ENCODE results near the gene OSBPL7. TPM values are rescaled to one million over a fixed set of nuclear protein-coding genes. Genes with fewer than 3 reads are reported as not detected.

OSBPL7 gene
- total and polyA plus RNA-seq, 4 donors: 8.9 to 21.1 (median 15.4) TPM

- Histone ChIP-seq H3K4me3 (ENCODE audit: low read length in 2 of 2) (no peak overlapping the region), H3K4me1 (ENCODE audit: control insufficient read depth in 1 of 2, insufficient read depth in 2 of 2, low read length in 2 of 2) (no peaks in the 10 kb centered on the region), H3K36me3 (ENCODE audit: control insufficient read depth in 1 of 2, insufficient read depth in 2 of 2, low read length in 1 of 2) (no peaks in the 10 kb centered on the region), H3K27ac (ENCODE audit: low read depth in 1 of 2, low read length in 2 of 2) (no peak overlapping the region), H3K27me3 (ENCODE audit: control insufficient read depth in 1 of 2, insufficient read depth in 2 of 2, low read length in 1 of 2) (no peaks in the 10 kb centered on the region), H3K9me3 (ENCODE audit: control insufficient read depth, low read length) (no peaks in the 10 kb centered on the region)
- intact Hi-C loops (cut with DNase I): no loop called here
- 64 to 65% methylated on average over 7 of the region's 7 CpGs for WGBS, 2 donors
- DNase-seq (no peak), ATAC-seq (ENCODE audit: low FRiP score) (peak; percentile 27)
Measured at GRCh38 chr17:47862621-47863440, 41.2 kb upstream of the OSBPL7 start.

GRCh38 chr17:47860386-47860785 is 38.8 kb upstream of the OSBPL7 start:
- intact Hi-C loops (cut with DNase I): no loop called here

DNA sequence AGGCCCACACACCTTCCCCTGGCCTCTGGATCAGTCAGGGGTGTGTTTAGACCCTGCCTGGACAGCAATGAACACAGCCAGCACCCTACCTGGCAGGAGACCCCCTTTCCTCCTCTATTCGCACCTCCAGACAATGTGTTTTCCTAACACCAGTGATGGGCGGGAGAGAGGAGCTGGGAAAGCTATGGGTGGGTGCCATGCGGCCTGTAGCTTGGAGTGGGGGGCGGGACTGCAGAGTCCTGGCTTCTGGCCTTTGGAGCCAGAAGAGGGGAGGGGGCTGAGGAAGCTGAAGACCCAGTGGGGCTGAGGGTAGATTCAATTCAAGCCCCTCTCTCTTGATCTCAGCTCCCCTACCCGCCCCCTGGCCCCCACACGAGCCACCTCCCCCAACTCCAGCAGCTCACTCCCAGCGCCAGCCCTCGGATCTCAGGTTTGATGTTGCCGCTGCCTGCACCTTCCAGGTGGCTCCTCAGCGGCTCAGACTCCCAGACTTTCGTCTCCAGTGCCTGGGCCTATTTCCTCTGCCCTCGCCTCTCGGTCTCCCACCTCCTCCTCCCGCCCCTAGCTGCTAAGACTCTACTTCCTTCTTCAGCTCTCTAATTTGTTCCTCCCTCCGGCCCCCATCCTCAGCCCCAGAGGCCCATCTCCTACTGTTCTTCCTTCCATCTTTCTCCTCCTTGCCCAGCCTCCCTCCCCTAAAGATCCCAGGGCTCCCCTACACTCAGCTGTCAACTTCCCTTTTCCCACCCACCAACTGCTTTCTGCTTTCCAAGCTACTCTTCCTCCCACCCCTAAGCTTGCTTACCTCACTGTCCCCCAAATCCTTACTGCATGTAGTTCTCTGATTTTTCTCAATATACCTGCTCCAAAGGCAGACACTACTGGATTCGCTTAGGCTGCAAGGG is 36.2 kb upstream of the OSBPL7 start:
- no peaks in the 10 kb centered on the region for H3K9me3 ChIP-seq (ENCODE audit: control insufficient read depth, low read length)
- no peaks in the 10 kb centered on the region for H3K27me3 ChIP-seq (ENCODE audit: control insufficient read depth in 1 of 2, insufficient read depth in 2 of 2, low read length in 1 of 2)
- no peak overlapping the region for H3K27ac ChIP-seq (ENCODE audit: low read depth in 1 of 2, low read length in 2 of 2)
- no peaks in the 10 kb centered on the region for H3K36me3 ChIP-seq (ENCODE audit: control insufficient read depth in 1 of 2, insufficient read depth in 2 of 2, low read length in 1 of 2)
- no peak for ATAC-seq (ENCODE audit: low FRiP score)
- no peak overlapping the region for H3K4me3 ChIP-seq (ENCODE audit: low read length in 2 of 2)
- H3K4me1 ChIP-seq (ENCODE audit: control insufficient read depth in 1 of 2, insufficient read depth in 2 of 2, low read length in 2 of 2): no peaks in the 10 kb centered on the region
- DNase-seq: no peak
- WGBS, 2 donors: 77 to 80% methylated on average over 16 of the region's 16 CpGs
- intact Hi-C loops (cut with DNase I): no loop called here

More at GRCh38 chr17:47860386-47860785, 38.8 kb upstream of the OSBPL7 start:
- no peaks in the 10 kb centered on the region for H3K9me3 ChIP-seq (ENCODE audit: control insufficient read depth, low read length)
- no peaks in the 10 kb centered on the region for H3K4me1 ChIP-seq (ENCODE audit: control insufficient read depth in 1 of 2, insufficient read depth in 2 of 2, low read length in 2 of 2)
- no peak overlapping the region for H3K27ac ChIP-seq (ENCODE audit: low read depth in 1 of 2, low read length in 2 of 2)
- ATAC-seq (ENCODE audit: low FRiP score) (no peak), DNase-seq (no peak)
- no peaks in the 10 kb centered on the region for H3K36me3 ChIP-seq (ENCODE audit: control insufficient read depth in 1 of 2, insufficient read depth in 2 of 2, low read length in 1 of 2)
- no peak overlapping the region for H3K4me3 ChIP-seq (ENCODE audit: low read length in 2 of 2)
- H3K27me3 ChIP-seq (ENCODE audit: control insufficient read depth in 1 of 2, insufficient read depth in 2 of 2, low read length in 1 of 2): no peaks in the 10 kb centered on the region
- 67 to 68% methylated on average over 5 of the region's 5 CpGs for WGBS, 2 donors

GRCh38 chr17:47856830-47857229 is 35.2 kb upstream of the OSBPL7 start:
- no peak for ATAC-seq (ENCODE audit: low FRiP score)
- no peaks in the 10 kb centered on the region for H3K9me3 ChIP-seq (ENCODE audit: control insufficient read depth, low read length)
- H3K27me3 ChIP-seq (ENCODE audit: control insufficient read depth in 1 of 2, insufficient read depth in 2 of 2, low read length in 1 of 2): no peaks in the 10 kb centered on the region
- no peak overlapping the region for H3K4me3 ChIP-seq (ENCODE audit: low read length in 2 of 2)
- intact Hi-C loops (cut with DNase I): no loop called here
- no peaks in the 10 kb centered on the region for H3K36me3 ChIP-seq (ENCODE audit: control insufficient read depth in 1 of 2, insufficient read depth in 2 of 2, low read length in 1 of 2)
- no peaks in the 10 kb centered on the region for H3K4me1 ChIP-seq (ENCODE audit: control insufficient read depth in 1 of 2, insufficient read depth in 2 of 2, low read length in 2 of 2)
- no peak overlapping the region for H3K27ac ChIP-seq (ENCODE audit: low read depth in 1 of 2, low read length in 2 of 2)
- DNase-seq: no peak

DNA sequence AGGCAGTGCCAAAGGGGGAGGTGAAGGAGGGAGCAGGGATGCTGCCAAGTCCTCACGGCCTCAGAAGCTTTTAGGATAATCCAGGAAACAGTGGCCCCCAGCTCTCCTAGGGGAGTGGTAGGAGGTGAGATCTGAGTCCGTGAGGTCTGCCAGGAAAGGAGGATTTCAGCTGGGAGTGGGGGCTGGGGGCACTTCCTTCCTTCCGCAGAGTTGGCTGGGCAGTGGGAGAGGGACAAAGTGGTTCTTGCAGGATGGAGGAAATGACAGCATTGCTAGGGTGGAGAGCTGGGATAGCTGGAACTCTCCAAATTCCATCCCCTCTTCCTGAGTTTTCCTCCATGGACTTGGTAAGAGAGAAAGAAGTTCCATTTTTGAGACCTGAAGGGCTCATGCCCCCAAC is 34.1 kb upstream of the OSBPL7 start:
- intact Hi-C loops (cut with DNase I): no loop called here

GRCh38 chr17:47853616-47854015 is 32.0 kb upstream of the OSBPL7 start:
- Histone ChIP-seq H3K4me1 (ENCODE audit: control insufficient read depth in 1 of 2, insufficient read depth in 2 of 2, low read length in 2 of 2) (no peaks in the 10 kb centered on the region), H3K9me3 (ENCODE audit: control insufficient read depth, low read length) (no peaks in the 10 kb centered on the region), H3K36me3 (ENCODE audit: control insufficient read depth in 1 of 2, insufficient read depth in 2 of 2, low read length in 1 of 2) (no peaks in the 10 kb centered on the region), H3K27ac (ENCODE audit: low read depth in 1 of 2, low read length in 2 of 2) (no peak overlapping the region), H3K27me3 (ENCODE audit: control insufficient read depth in 1 of 2, insufficient read depth in 2 of 2, low read length in 1 of 2) (peaks cover 0 to 2% of the 10 kb centered on the region in 2 donors), H3K4me3 (ENCODE audit: low read length in 2 of 2) (no peak overlapping the region)
- no peak for DNase-seq
- WGBS, 2 donors: 14 to 39% methylated on average over 5 of the region's 5 CpGs
- no peak for ATAC-seq (ENCODE audit: low FRiP score)
- intact Hi-C loops (cut with DNase I): loop anchor here in 1 of 2 donors (5.0 kb wide), 1 partner anchor 164 kb away; no protein-coding TSS in a partner anchor

More for the DNA sequence above, 34.1 kb upstream of the OSBPL7 start:
- Histone ChIP-seq H3K36me3 (ENCODE audit: control insufficient read depth in 1 of 2, insufficient read depth in 2 of 2, low read length in 1 of 2) (no peaks in the 10 kb centered on the region), H3K9me3 (ENCODE audit: control insufficient read depth, low read length) (no peaks in the 10 kb centered on the region), H3K4me3 (ENCODE audit: low read length in 2 of 2) (no peak overlapping the region), H3K27ac (ENCODE audit: low read depth in 1 of 2, low read length in 2 of 2) (no peak overlapping the region), H3K4me1 (ENCODE audit: control insufficient read depth in 1 of 2, insufficient read depth in 2 of 2, low read length in 2 of 2) (no peaks in the 10 kb centered on the region), H3K27me3 (ENCODE audit: control insufficient read depth in 1 of 2, insufficient read depth in 2 of 2, low read length in 1 of 2) (peaks cover 0 to 2% of the 10 kb centered on the region in 2 donors)
- ATAC-seq (ENCODE audit: low FRiP score) (no peak), DNase-seq (no peak)
- WGBS, 2 donors: 19 to 27% methylated on average over 3 of the region's 3 CpGs

GRCh38 chr17:47852113-47852949 is 30.7 kb upstream of the OSBPL7 start:
- ATAC-seq (ENCODE audit: low FRiP score): no peak
- Histone ChIP-seq H3K27ac (ENCODE audit: low read depth in 1 of 2, low read length in 2 of 2) (no peak overlapping the region), H3K4me1 (ENCODE audit: control insufficient read depth in 1 of 2, insufficient read depth in 2 of 2, low read length in 2 of 2) (no peaks in the 10 kb centered on the region), H3K9me3 (ENCODE audit: control insufficient read depth, low read length) (no peaks in the 10 kb centered on the region), H3K36me3 (ENCODE audit: control insufficient read depth in 1 of 2, insufficient read depth in 2 of 2, low read length in 1 of 2) (no peaks in the 10 kb centered on the region), H3K27me3 (ENCODE audit: control insufficient read depth in 1 of 2, insufficient read depth in 2 of 2, low read length in 1 of 2) (peaks cover 0 to 2% of the 10 kb centered on the region in 2 donors), H3K4me3 (ENCODE audit: low read length in 2 of 2) (no peak overlapping the region)
- WGBS, 2 donors: 18 to 24% methylated on average over 32 of the region's 32 CpGs
- intact Hi-C loops (cut with DNase I): loop anchor here in 1 of 2 donors (5.0 kb wide), 1 partner anchor 165 kb away; no protein-coding TSS in a partner anchor
- DNase-seq: no peak

DNA sequence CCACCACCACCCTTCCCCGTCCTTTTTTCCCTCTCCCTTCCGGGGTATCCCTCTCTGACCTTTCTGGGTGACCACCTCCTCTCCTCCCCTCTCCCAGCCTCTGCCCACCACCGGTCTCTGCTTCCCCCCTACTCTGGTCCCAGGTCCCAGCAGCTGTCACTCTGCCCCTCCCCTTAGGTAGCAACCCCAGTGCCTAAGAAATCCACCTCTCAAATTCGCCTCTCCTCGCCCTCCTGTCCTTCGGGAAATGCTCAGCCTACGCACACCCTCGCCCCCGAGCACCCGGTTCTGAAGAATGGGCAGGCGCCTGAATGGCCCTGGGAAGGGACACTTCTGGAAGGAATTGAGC is 30.1 kb upstream of the OSBPL7 start:
- no peak for DNase-seq
- Histone ChIP-seq H3K9me3 (ENCODE audit: control insufficient read depth, low read length) (no peaks in the 10 kb centered on the region), H3K27ac (ENCODE audit: low read depth in 1 of 2, low read length in 2 of 2) (no peak overlapping the region), H3K36me3 (ENCODE audit: control insufficient read depth in 1 of 2, insufficient read depth in 2 of 2, low read length in 1 of 2) (no peaks in the 10 kb centered on the region), H3K4me3 (ENCODE audit: low read length in 2 of 2) (no peak overlapping the region), H3K27me3 (ENCODE audit: control insufficient read depth in 1 of 2, insufficient read depth in 2 of 2, low read length in 1 of 2) (peaks cover 0 to 2% of the 10 kb centered on the region in 2 donors), H3K4me1 (ENCODE audit: control insufficient read depth in 1 of 2, insufficient read depth in 2 of 2, low read length in 2 of 2) (no peaks in the 10 kb centered on the region)
- intact Hi-C loops (cut with DNase I): loop anchor here in 1 of 2 donors (5.0 kb wide), 1 partner anchor 166 kb away; no protein-coding TSS in a partner anchor
- 29 to 31% methylated on average over 11 of the region's 11 CpGs for whole genome bisulfite sequencing, 2 donors
- ATAC-seq (ENCODE audit: low FRiP score): no peak
